Endothelial cell of umbilical vein (primary cell): ENCODE data around the gene RNF224. TPM values are rescaled to one million over a fixed set of nuclear protein-coding genes. Genes with fewer than 3 reads are reported as not detected.

Source experiments
- BruUV-seq: library from RNA; stranded (reverse); fragments of 400-500 nt; replicated peaks from 2 replicates; lab custom pipeline; 2021; lab: Mats Ljungman, UMichigan
- CTCF ChIA-PET: fragments of 300-600, 350-600 bp; sonication (Branson Sonifier 250); formaldehyde crosslinking; loops from one replicate; lab custom pipeline; 2021; ENCODE audit warnings: antibody characterized with exemption, inconsistent platforms; lab: Charles Lee
- POLR2A ChIA-PET: fragments of 300-600, 350-600 bp; sonication (Branson Sonifier 250); formaldehyde crosslinking; loops from one replicate; lab custom pipeline; 2021; ENCODE audit warnings: antibody characterized with exemption, inconsistent platforms; lab: Charles Lee
- DNase-seq: peaks from one replicate; pipeline ENCODE4 v3.0.0-alpha.2; 2011; ENCODE audit warnings: low read depth, low spot score
- FAIRE-seq: peaks from 2 replicates; lab custom pipeline; 2011; peaks lifted over from hg19 to GRCh38; lab: Jason Lieb, UNC
- H2AFZ ChIP-seq: 2 replicates; pipeline ENCODE4 v1.6.0; 2012; ENCODE audit warnings: low read depth, low read length, control low read depth, inconsistent platforms
- H3K27ac ChIP-seq: 2 replicates; pipeline ENCODE4 v1.5.1; 2011; ENCODE audit warnings: low read depth, mild to moderate bottlenecking, control low read depth, low read length, moderate library complexity; ENCODE audit not compliant: insufficient read depth
- H3K27me3 ChIP-seq, 2 experiments: 2 replicates each; pipeline versions ENCODE4 v1.6.0 to v1.6.1; 2011; ENCODE audit warnings: low read length in 2 of 2, mixed read lengths in 1 of 2; ENCODE audit not compliant: control insufficient read depth in 2 of 2, insufficient read depth in 2 of 2
- H3K36me3 ChIP-seq, 2 experiments: 2 replicates in 1 of 2; 3 replicates in 1 of 2; pipeline ENCODE4 v1.5.1; 2011; ENCODE audit warnings: low read length in 2 of 2, mild to moderate bottlenecking in 1 of 2, moderate library complexity in 1 of 2; ENCODE audit not compliant: control insufficient read depth in 2 of 2, insufficient read depth in 2 of 2; ENCODE audit errors: extremely low read depth in 1 of 2
- H3K4me1 ChIP-seq: 3 replicates; pipeline ENCODE4 v1.5.1; 2011; ENCODE audit warnings: mild to moderate bottlenecking, low read length; ENCODE audit not compliant: control insufficient read depth, insufficient read depth; ENCODE audit errors: extremely low read depth
- H3K4me2 ChIP-seq: 2 replicates; pipeline ENCODE4 v1.6.1; 2011; ENCODE audit warnings: low read length, control low read depth, mixed read lengths; ENCODE audit not compliant: insufficient read depth
- H3K4me3 ChIP-seq, 3 experiments: fragments of 200-600 bp in 1 of 3; sonication (generic), shearing (Covaris generic) in 1 of 3; replicated peaks in 1 of 3; 2 replicates each; pipeline ENCODE4 v1.5.1; 2011 to 2016; ENCODE audit warnings: control low read depth in 3 of 3, low read length in 3 of 3, mild to moderate bottlenecking in 2 of 3, inconsistent platforms in 1 of 3, low read depth in 1 of 3, moderate library complexity in 1 of 3; ENCODE audit not compliant: insufficient read depth in 1 of 3
- H3K79me2 ChIP-seq: 2 replicates; pipeline ENCODE4 v1.6.0; 2012; ENCODE audit warnings: low read length, inconsistent platforms; ENCODE audit not compliant: control insufficient read depth, insufficient read depth
- H3K9ac ChIP-seq: replicated peaks from 2 replicates; pipeline ENCODE3; 2011; ENCODE audit warnings: low read length, control low read depth; ENCODE audit not compliant: insufficient read depth; ENCODE audit errors: extremely low read depth
- H3K9me1 ChIP-seq: replicated peaks from 3 replicates; pipeline ENCODE4 v1.6.0; 2011; ENCODE audit warnings: mild to moderate bottlenecking, low read length; ENCODE audit not compliant: control insufficient read depth, insufficient read depth; ENCODE audit errors: extremely low read depth
- H3K9me3 ChIP-seq: replicated peaks from 2 replicates; pipeline ENCODE4 v1.5.1; 2012; ENCODE audit warnings: low read length, inconsistent platforms; ENCODE audit not compliant: control insufficient read depth, insufficient read depth
- H4K20me1 ChIP-seq: replicated peaks from 2 replicates; pipeline ENCODE3; 2011; ENCODE audit warnings: mild to moderate bottlenecking, low read length; ENCODE audit not compliant: control insufficient read depth, insufficient read depth; ENCODE audit errors: extremely low read depth
- EZH2 ChIP-seq: IDR thresholded peaks from 2 replicates; pipeline ENCODE4 v1.6.1; 2012; ENCODE audit warnings: borderline replicate concordance, low read depth, mild to moderate bottlenecking, moderate library complexity, low read length, inconsistent platforms; ENCODE audit not compliant: severe bottlenecking
- FOS ChIP-seq: IDR thresholded peaks from 2 replicates; pipeline ENCODE4 v1.6.1; 2011; ENCODE audit warnings: mild to moderate bottlenecking, low read length, moderate library complexity, borderline replicate concordance; ENCODE audit not compliant: insufficient read depth
- GATA2 ChIP-seq: IDR thresholded peaks from 2 replicates; pipeline ENCODE4 v1.7.0; 2011; ENCODE audit warnings: low read depth, mild to moderate bottlenecking, moderate library complexity, mixed read lengths, low read length; ENCODE audit not compliant: insufficient read length, insufficient read depth
- JUN ChIP-seq: IDR thresholded peaks from 2 replicates; pipeline ENCODE4 v1.6.1; 2011; ENCODE audit warnings: borderline replicate concordance, low read depth; ENCODE audit not compliant: insufficient read length, insufficient read depth
- MYC ChIP-seq: IDR thresholded peaks from one replicate; pipeline ENCODE4 v1.6.1; 2011; ENCODE audit warnings: mild to moderate bottlenecking, low read depth, low read length
- POLR2A ChIP-seq: IDR thresholded peaks from 2 replicates; pipeline ENCODE4 v1.6.1; 2012; ENCODE audit warnings: low read depth, mild to moderate bottlenecking, control low read depth, low read length
- POLR2AphosphoS5 ChIP-seq: IDR thresholded peaks from 2 replicates; pipeline ENCODE4 v1.6.1; 2012; ENCODE audit warnings: low read depth, mild to moderate bottlenecking, control low read depth, low read length, moderate library complexity; ENCODE audit not compliant: insufficient read depth
- dilution Hi-C: fragments of 300-500 bp; cut with MboI; formaldehyde crosslinking; loops from one replicate; pipeline ENCODE4 v1.15.0; 2019; ENCODE audit warnings: low sequenced_read_pairs; ENCODE audit not compliant: extremely low pct_ligation_motif_present
- intact Hi-C: fragments of 100-400 bp; cut with micrococcal nuclease; formaldehyde crosslinking; loops from one replicate; pipeline ENCODE4 v1.10.0; 2022
- polyA plus RNA-seq, 4 experiments: library from polyadenylated mRNA; depleted of rRNA in 3 of 4; stranded (reverse) in 3 of 4; unstranded in 1 of 4; fragments of >200 nt; gene quantifications; 2 replicates each; pipeline versions ENCODE4 v1.2.1 to v1.2.3, GENCODE V29; 2011 to 2012; ENCODE audit warnings: missing spikeins in 1 of 4
- total RNA-seq: library from RNA; stranded (reverse); gene quantifications from 2 replicates; pipeline ENCODE4 v1.2.3, GENCODE V29; 2021
- TF ChIP-seq, protein P1 (sequence below), 2 donors: IDR thresholded peaks; 1 replicate in 1 of 2; 2 replicates in 1 of 2; pipeline ENCODE4 v1.5.1; 2011; ENCODE audit warnings: low read length in 2 of 2, mild to moderate bottlenecking in 2 of 2, moderate library complexity in 2 of 2, control low read depth in 1 of 2, inconsistent platforms in 1 of 2, low read depth in 1 of 2; ENCODE audit not compliant: insufficient read depth in 1 of 2; ENCODE audit errors: extremely low read depth in 1 of 2
- TF ChIP-seq, protein P2 (sequence below): IDR thresholded peaks from 2 replicates; pipeline ENCODE4 v1.6.1; 2011; ENCODE audit not compliant: insufficient read depth, insufficient read length

RNF224 gene
- total and polyA plus RNA-seq, 2 donors (not counting 3 experiments of a cell fraction or from before 2014, with no cell fraction given), result not detected

DNA sequence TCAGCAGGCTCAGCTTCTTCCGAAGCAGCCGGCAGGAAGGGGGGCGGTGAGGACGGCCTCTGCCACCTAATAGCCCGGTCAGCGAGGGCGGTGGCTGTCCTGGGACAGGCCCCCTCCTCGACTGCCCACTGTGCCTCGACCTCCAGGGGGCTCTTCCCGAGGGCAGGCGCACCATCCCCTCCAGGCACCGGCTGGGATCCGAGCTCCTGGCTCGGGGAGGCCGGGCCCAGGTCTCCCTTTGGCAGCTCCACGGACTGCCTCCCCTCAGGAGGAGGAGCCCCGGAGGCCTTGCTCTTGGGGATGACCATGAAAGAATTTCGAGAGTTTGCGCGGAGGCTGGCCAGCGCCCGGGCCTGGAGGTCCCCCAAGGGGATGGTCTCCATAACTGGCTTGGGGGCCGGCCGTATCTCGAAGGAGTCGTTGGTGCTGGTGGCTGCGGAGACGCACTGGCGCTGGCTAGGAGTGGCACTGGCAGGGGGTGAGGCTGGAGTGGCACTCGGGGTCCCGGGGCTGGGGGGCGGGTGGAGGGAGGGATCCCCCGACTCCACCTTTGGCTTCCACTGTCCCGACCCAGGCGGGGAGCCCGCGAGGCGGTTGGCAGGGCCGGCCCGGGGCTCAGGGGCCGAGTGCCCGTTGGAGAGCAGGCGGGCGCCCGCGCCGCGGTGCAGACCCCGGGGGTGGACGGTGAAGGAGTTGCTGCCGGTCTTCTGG, 27.7 kb upstream of the RNF224 start:
- Histone ChIP-seq H3K36me3 (no peaks in the 10 kb centered on the region), H3K9me1 (no peaks in the 10 kb centered on the region), H4K20me1 (no peaks in the 10 kb centered on the region), H3K4me2 (peak overlapping the region; percentile 46), H2AFZ (no peak overlapping the region), H3K4me3 (peak overlapping the region in 1 of 3 experiments; percentile 43), H3K79me2 (peaks cover 12% of the 10 kb centered on the region), H3K27ac (no peak overlapping the region), H3K27me3 (no peaks in the 10 kb centered on the region), H3K9ac (no peak overlapping the region), H3K9me3 (no peaks in the 10 kb centered on the region), H3K4me1 (peaks cover 15% of the 10 kb centered on the region)
- intact Hi-C loops, result loop anchor here (1.0 to 2.0 kb wide), 5 partner anchors 10 to 70 kb away; partner anchors contain the start of gene TUBB4B
- ChIA-PET POLR2A (no interaction called here), CTCF (interaction anchor here (1.2 to 1.7 kb wide), 4 partner anchors 11 to 37 kb away, joined by 5 to 8 read pairs (median 6); partner anchors contain the start of genes ANAPC2, RNF224 and SSNA1)
- FAIRE-seq, result no peak
- dilution Hi-C loops, result no loop called here
- DNase-seq, result peak; percentile 12
- TF ChIP-seq GATA2, result no peak
- TF ChIP-seq, protein P1, sequence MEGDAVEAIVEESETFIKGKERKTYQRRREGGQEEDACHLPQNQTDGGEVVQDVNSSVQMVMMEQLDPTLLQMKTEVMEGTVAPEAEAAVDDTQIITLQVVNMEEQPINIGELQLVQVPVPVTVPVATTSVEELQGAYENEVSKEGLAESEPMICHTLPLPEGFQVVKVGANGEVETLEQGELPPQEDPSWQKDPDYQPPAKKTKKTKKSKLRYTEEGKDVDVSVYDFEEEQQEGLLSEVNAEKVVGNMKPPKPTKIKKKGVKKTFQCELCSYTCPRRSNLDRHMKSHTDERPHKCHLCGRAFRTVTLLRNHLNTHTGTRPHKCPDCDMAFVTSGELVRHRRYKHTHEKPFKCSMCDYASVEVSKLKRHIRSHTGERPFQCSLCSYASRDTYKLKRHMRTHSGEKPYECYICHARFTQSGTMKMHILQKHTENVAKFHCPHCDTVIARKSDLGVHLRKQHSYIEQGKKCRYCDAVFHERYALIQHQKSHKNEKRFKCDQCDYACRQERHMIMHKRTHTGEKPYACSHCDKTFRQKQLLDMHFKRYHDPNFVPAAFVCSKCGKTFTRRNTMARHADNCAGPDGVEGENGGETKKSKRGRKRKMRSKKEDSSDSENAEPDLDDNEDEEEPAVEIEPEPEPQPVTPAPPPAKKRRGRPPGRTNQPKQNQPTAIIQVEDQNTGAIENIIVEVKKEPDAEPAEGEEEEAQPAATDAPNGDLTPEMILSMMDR (IDR thresholded peaks at IDR 0.05; ENCODE audit: extremely low read depth in 1 of 2, insufficient read depth in 1 of 2, low read depth in 1 of 2, low read length in 2 of 2), result no peak
- TF ChIP-seq POLR2A, result no peak
- TF ChIP-seq JUN, result no peak
- no peak for TF ChIP-seq FOS
- no peak for TF ChIP-seq POLR2AphosphoS5
- TF ChIP-seq, protein P2, sequence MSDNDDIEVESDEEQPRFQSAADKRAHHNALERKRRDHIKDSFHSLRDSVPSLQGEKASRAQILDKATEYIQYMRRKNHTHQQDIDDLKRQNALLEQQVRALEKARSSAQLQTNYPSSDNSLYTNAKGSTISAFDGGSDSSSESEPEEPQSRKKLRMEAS, result no peak
- TF ChIP-seq MYC, result no peak
- no peak for TF ChIP-seq EZH2
- BruUV-seq, result no TSS peak
